ENCODE measurements around the gene PHACTR1.
"Not testable (repeated sequence)": the region's sequence is repeated elsewhere in the genome, so short reads cannot be mapped to it uniquely, and the experiment has no call there.

Gene PHACTR1

DNA sequence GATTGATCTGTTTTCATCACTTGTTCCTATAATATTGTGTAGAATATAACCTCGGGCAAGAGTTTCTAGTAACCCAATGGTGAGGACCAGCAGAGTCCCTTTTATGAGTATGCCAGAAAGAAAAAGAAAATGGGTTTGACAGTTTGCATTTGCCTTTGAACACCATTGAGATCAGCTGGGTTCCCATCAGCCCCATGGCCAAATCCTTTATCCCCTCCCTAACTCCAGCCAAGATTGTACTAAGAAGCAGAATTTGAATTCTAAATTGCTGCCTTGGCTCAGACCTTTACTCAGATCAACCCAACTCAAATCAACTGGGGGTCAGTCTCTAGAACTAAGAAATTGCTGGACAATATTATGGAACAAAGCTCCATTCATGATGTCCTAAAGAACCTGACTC is 424.4 kb downstream of the PHACTR1 start:
- DNase-seq (ENCODE audit: insufficient read length) (no peak), FAIRE-seq (no peak)
- TF ChIP-seq TAF1 (IDR thresholded peaks at IDR 0.05; ENCODE audit: borderline replicate concordance, low read depth, low read length) (no peak), POLR2A (IDR thresholded peaks at IDR 0.05; ENCODE audit: low read depth, low read length) (no peak), POLR2AphosphoS5 (IDR thresholded peaks at IDR 0.05; ENCODE audit: low read depth, low read length) (no peak)

DNA sequence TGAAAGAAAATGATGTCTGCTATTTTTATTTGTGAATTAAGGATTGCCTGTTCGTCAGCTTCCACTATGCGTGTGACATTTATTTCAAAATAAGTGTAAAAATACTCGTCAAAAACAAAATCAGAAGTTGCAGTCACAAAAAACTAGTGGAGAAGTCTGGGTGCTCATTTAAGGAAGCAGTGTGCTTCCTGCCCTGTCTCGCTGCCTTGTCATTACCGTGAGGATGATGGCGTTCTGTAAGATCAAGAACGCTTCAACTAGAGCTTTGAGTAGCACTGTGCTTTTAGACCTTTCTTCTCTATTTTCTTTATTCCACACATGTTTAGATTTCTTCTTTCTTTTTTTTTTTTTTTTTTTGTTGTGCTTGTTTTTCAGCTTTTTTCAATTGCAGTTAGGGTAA is 424.8 kb downstream of the PHACTR1 start:
- FAIRE-seq (no peak), DNase-seq (ENCODE audit: insufficient read length) (no peak)
- TF ChIP-seq POLR2A (IDR thresholded peaks at IDR 0.05; ENCODE audit: low read depth, low read length) (no peak), TAF1 (IDR thresholded peaks at IDR 0.05; ENCODE audit: borderline replicate concordance, low read depth, low read length) (no peak)

- no peak for TF ChIP-seq POLR2AphosphoS5 (IDR thresholded peaks at IDR 0.05; ENCODE audit: low read depth, low read length)
- TF ChIP-seq POLR2A (IDR thresholded peaks at IDR 0.05; ENCODE audit: low read depth, low read length): no peak
- TF ChIP-seq TAF1 (IDR thresholded peaks at IDR 0.05; ENCODE audit: borderline replicate concordance, low read depth, low read length): no peak
- FAIRE-seq: no peak
- DNase-seq (ENCODE audit: insufficient read length): no peak
Measured at GRCh38 chr6:13142611-13143010, 426.0 kb downstream of the PHACTR1 start.

GRCh38 chr6:13146442-13146841 is 429.9 kb downstream of the PHACTR1 start:
- FAIRE-seq: no peak
- DNase-seq (ENCODE audit: insufficient read length): no peak
- TF ChIP-seq POLR2AphosphoS5 (IDR thresholded peaks at IDR 0.05; ENCODE audit: low read depth, low read length) (no peak), POLR2A (IDR thresholded peaks at IDR 0.05; ENCODE audit: low read depth, low read length) (no peak), TAF1 (IDR thresholded peaks at IDR 0.05; ENCODE audit: borderline replicate concordance, low read depth, low read length) (no peak)

DNA sequence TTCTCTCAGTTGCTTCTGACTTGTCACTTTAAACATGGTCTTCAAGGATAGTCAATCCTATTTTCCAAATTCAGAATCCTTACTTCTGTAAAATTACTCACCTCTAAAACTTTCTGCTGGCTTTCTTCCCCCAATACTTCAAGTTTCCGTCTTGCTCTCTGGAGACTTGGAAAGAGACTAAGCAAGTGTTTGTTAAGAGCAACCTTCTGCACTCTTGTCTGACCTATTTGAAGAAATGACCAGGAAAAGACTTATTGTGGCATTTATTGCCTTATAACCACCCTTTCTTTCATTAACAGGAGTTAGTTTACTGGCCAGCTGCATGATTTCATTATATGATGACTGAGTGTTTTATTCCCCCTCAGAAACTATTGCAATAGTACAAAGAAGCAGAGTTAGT is 430.8 kb downstream of the PHACTR1 start:
- DNase-seq (ENCODE audit: insufficient read length) (no peak), FAIRE-seq (no peak)
- no peak for TF ChIP-seq POLR2AphosphoS5 (IDR thresholded peaks at IDR 0.05; ENCODE audit: low read depth, low read length)
- no peak for TF ChIP-seq TAF1 (IDR thresholded peaks at IDR 0.05; ENCODE audit: borderline replicate concordance, low read depth, low read length)
- TF ChIP-seq POLR2A (IDR thresholded peaks at IDR 0.05; ENCODE audit: low read depth, low read length): no peak

- FAIRE-seq: no peak
Measured at GRCh38 chr6:13147782-13148181, 431.2 kb downstream of the PHACTR1 start.

GRCh38 chr6:13152764-13153163 is 436.2 kb downstream of the PHACTR1 start:
- TF ChIP-seq POLR2AphosphoS5 (IDR thresholded peaks at IDR 0.05; ENCODE audit: low read depth, low read length) (no peak), POLR2A (IDR thresholded peaks at IDR 0.05; ENCODE audit: low read depth, low read length) (no peak), TAF1 (IDR thresholded peaks at IDR 0.05; ENCODE audit: borderline replicate concordance, low read depth, low read length) (no peak)
- no peak for FAIRE-seq
- no peak for DNase-seq (ENCODE audit: insufficient read length)

More at GRCh38 chr6:13147782-13148181, 431.2 kb downstream of the PHACTR1 start:
- DNase-seq (ENCODE audit: insufficient read length): no peak
- TF ChIP-seq TAF1 (IDR thresholded peaks at IDR 0.05; ENCODE audit: borderline replicate concordance, low read depth, low read length) (no peak), POLR2A (IDR thresholded peaks at IDR 0.05; ENCODE audit: low read depth, low read length) (no peak), POLR2AphosphoS5 (IDR thresholded peaks at IDR 0.05; ENCODE audit: low read depth, low read length) (no peak)

DNA sequence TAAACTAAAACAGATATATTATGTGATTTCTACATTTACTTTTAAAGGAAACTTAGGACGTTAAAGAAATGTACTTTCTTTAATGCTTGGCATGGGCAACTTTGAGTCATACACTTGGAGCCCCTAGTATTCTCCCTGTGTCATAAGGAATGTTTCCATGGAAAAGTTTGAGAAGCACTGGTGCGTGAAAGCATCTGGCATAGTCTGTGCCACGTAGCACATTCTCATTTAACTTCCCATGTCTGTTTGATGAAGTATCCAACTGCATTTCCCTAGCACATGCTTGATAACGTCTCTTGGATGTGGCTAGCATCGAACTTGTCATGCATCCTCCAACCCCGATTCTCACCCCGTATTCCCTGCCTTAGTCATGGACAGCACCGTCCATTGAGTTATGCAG is 439.8 kb downstream of the PHACTR1 start:
- FAIRE-seq: no peak
- TF ChIP-seq POLR2AphosphoS5 (IDR thresholded peaks at IDR 0.05; ENCODE audit: low read depth, low read length) (no peak), POLR2A (IDR thresholded peaks at IDR 0.05; ENCODE audit: low read depth, low read length) (no peak), TAF1 (IDR thresholded peaks at IDR 0.05; ENCODE audit: borderline replicate concordance, low read depth, low read length) (no peak)
- no peak for DNase-seq (ENCODE audit: insufficient read length)

- FAIRE-seq (no peak), DNase-seq (ENCODE audit: insufficient read length) (no peak)
- TF ChIP-seq POLR2A (IDR thresholded peaks at IDR 0.05; ENCODE audit: low read depth, low read length) (no peak), POLR2AphosphoS5 (IDR thresholded peaks at IDR 0.05; ENCODE audit: low read depth, low read length) (no peak), TAF1 (IDR thresholded peaks at IDR 0.05; ENCODE audit: borderline replicate concordance, low read depth, low read length) (no peak)
Measured at GRCh38 chr6:13157293-13157692, 440.7 kb downstream of the PHACTR1 start.

- no peak for FAIRE-seq
- no peak for DNase-seq (ENCODE audit: insufficient read length)
- TF ChIP-seq TAF1 (IDR thresholded peaks at IDR 0.05; ENCODE audit: borderline replicate concordance, low read depth, low read length): no peak
- no peak for TF ChIP-seq POLR2AphosphoS5 (IDR thresholded peaks at IDR 0.05; ENCODE audit: low read depth, low read length)
- no peak for TF ChIP-seq POLR2A (IDR thresholded peaks at IDR 0.05; ENCODE audit: low read depth, low read length)
Measured at GRCh38 chr6:13159300-13159699, 442.7 kb downstream of the PHACTR1 start.

GRCh38 chr6:13159822-13160221 is 443.3 kb downstream of the PHACTR1 start:
- not testable (repeated sequence) for FAIRE-seq; DNase-seq (ENCODE audit: insufficient read length)

- DNase-seq (ENCODE audit: insufficient read length) (no peak), FAIRE-seq (no peak)
- TF ChIP-seq POLR2A (IDR thresholded peaks at IDR 0.05; ENCODE audit: low read depth, low read length) (no peak), TAF1 (IDR thresholded peaks at IDR 0.05; ENCODE audit: borderline replicate concordance, low read depth, low read length) (no peak), POLR2AphosphoS5 (IDR thresholded peaks at IDR 0.05; ENCODE audit: low read depth, low read length) (no peak)
Measured at GRCh38 chr6:13163161-13163944, 446.8 kb downstream of the PHACTR1 start.

All from GM12892 (cell line).